GM11168 (cell line): ENCODE data around the gene RAB33B.

Source experiments
- in situ Hi-C: fragments of 300-500 bp; cut with MboI; formaldehyde crosslinking; loops from one replicate; pipeline ENCODE4 v1.12.0; 2022; ENCODE audit warnings: low sequenced_read_pairs; ENCODE audit not compliant: unreplicated experiment

The RAB33B gene

GRCh38 chr4:139501927-139502899 lies 48.3 kb downstream of the RAB33B start:
- in situ Hi-C loops, result no loop called here

- in situ Hi-C loops, result no loop called here
Measured at GRCh38 chr4:139503622-139504166, 49.8 kb downstream of the RAB33B start.

GRCh38 chr4:139506774-139507173 lies 52.9 kb downstream of the RAB33B start:
- in situ Hi-C loops, result no loop called here

GRCh38 chr4:139508581-139509237 lies 54.8 kb downstream of the RAB33B start:
- in situ Hi-C loops, result no loop called here

- in situ Hi-C loops, result no loop called here
Measured at GRCh38 chr4:139509727-139510410, 55.9 kb downstream of the RAB33B start.

- in situ Hi-C loops, result no loop called here
Measured at GRCh38 chr4:139511320-139511719, 57.4 kb downstream of the RAB33B start.

GRCh38 chr4:139514382-139515059 lies 60.6 kb downstream of the RAB33B start:
- in situ Hi-C loops, result no loop called here

GRCh38 chr4:139515531-139515958 lies 61.6 kb downstream of the RAB33B start:
- in situ Hi-C loops, result no loop called here

GRCh38 chr4:139521754-139522401 lies 68.0 kb downstream of the RAB33B start:
- in situ Hi-C loops, result no loop called here

- in situ Hi-C loops, result no loop called here
Measured at GRCh38 chr4:139522457-139522856, 68.5 kb downstream of the RAB33B start.

GRCh38 chr4:139523076-139523475 lies 69.2 kb downstream of the RAB33B start:
- in situ Hi-C loops, result no loop called here

- in situ Hi-C loops, result no loop called here
Measured at GRCh38 chr4:139524062-139524631, 70.2 kb downstream of the RAB33B start.

- in situ Hi-C loops, result no loop called here
Measured at GRCh38 chr4:139525414-139525813, 71.5 kb downstream of the RAB33B start.
